Lower leg skin (tissue), 4 donors: ENCODE results near the gene ABHD15. TPM values are rescaled to one million over a fixed set of nuclear protein-coding genes. Genes with fewer than 3 reads are reported as not detected.

Source experiments
- DNase-seq, 2 donors: peaks; one replicate each; pipeline ENCODE4 v3.0.0-alpha.2; 2019; ENCODE audit warnings: low spot score in 2 of 2
- H3K4me3 ChIP-seq: fragments of 200-600 bp; sonication (generic); 2 replicates; pipeline ENCODE4 v1.5.1; 2017; ENCODE audit warnings: mild to moderate bottlenecking, low read depth; ENCODE audit not compliant: poor library complexity, severe bottlenecking
- POLR2A ChIP-seq, 2 donors: fragments of 450-650 bp; IDR thresholded peaks; one replicate each; pipeline ENCODE4 v1.6.1; 2016 to 2017; ENCODE audit warnings: antibody characterized with exemption in 2 of 2, mild to moderate bottlenecking in 1 of 2, moderate library complexity in 1 of 2
- WGBS, 2 donors: methylation state at CpG; one replicate each; pipeline ENCODE4 v1.1.5; 2018; 5-methylcytosine and 5-hydroxymethylcytosine counted together
- intact Hi-C: fragments of 100-400 bp; cut with DNase I; formaldehyde crosslinking; loops from one replicate; pipeline ENCODE4 v1.15.0; 2023; ENCODE audit warnings: low total_unique reads
- total RNA-seq, 4 donors: library from RNA; depleted of rRNA; stranded (reverse); fragments of >200 nt; gene quantifications; one replicate each; pipeline ENCODE4 v1.1.0, GENCODE V29; 2016
- TF ChIP-seq, protein P1 (sequence below), 3 donors: fragments of 450-650 bp; IDR thresholded peaks; one replicate each; pipeline ENCODE4 v1.5.1; 2016; ENCODE audit warnings: antibody characterized with exemption in 3 of 3, mild to moderate bottlenecking in 3 of 3, moderate library complexity in 2 of 3

The ABHD15 gene
- total RNA-seq, 4 donors from 2014 or later: 4.1 to 10.4 (median 7.5) TPM

DNA sequence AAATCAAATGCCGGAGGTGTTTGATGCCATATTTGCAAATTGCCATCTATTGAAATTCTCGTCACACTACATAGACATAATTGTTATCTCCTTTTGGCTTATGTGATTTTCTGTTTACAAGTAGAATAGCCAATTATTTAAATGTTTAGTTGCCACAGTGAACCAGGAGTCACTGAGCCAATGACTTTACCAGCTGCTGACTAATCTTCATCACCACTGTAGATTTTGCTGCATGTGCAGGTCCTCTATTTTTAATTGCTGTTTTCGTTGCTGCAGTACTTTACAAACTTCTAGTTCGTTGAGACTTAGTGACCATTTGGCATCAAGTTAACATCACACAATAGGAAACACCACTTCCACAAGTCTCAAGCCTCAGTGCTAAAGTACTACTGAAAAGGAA is 22.8 kb downstream of the ABHD15 start:
- intact Hi-C loops: no loop called here

DNA sequence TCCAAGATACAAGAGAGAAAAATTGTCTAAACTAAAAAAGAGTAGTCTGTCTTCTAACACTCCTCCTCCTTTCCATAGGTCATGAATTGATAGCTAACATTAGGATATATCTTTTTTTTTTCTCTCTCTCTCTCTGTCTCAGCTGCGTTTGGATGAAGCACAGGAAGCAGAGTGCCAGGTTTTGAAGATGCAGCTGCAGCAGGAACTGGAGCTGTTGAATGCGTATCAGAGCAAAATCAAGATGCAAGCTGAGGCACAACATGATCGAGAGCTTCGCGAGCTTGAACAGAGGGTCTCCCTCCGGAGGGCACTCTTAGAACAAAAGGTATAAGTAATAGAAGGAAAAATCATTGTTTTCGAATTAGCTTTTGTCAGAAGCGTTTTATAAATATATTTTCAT is 32.9 kb downstream of the ABHD15 start:
- intact Hi-C loops: no loop called here
- TF ChIP-seq, protein P1, sequence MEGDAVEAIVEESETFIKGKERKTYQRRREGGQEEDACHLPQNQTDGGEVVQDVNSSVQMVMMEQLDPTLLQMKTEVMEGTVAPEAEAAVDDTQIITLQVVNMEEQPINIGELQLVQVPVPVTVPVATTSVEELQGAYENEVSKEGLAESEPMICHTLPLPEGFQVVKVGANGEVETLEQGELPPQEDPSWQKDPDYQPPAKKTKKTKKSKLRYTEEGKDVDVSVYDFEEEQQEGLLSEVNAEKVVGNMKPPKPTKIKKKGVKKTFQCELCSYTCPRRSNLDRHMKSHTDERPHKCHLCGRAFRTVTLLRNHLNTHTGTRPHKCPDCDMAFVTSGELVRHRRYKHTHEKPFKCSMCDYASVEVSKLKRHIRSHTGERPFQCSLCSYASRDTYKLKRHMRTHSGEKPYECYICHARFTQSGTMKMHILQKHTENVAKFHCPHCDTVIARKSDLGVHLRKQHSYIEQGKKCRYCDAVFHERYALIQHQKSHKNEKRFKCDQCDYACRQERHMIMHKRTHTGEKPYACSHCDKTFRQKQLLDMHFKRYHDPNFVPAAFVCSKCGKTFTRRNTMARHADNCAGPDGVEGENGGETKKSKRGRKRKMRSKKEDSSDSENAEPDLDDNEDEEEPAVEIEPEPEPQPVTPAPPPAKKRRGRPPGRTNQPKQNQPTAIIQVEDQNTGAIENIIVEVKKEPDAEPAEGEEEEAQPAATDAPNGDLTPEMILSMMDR (IDR thresholded peaks at IDR 0.05): no peak
- no peak for TF ChIP-seq POLR2A (IDR thresholded peaks at IDR 0.05)
- DNase-seq: no peak
- no peak overlapping the region for H3K4me3 ChIP-seq
- 92 to 93% methylated on average over 8 of the region's 8 CpGs for WGBS, 2 donors

More for the DNA sequence above, 22.8 kb downstream of the ABHD15 start:
- DNase-seq: no peak
- TF ChIP-seq POLR2A (IDR thresholded peaks at IDR 0.05): no peak
- TF ChIP-seq, protein P1 (IDR thresholded peaks at IDR 0.05): no peak
- WGBS, 2 donors: 86 to 88% methylated on average over 4 of the region's 4 CpGs
- H3K4me3 ChIP-seq: no peak overlapping the region

DNA sequence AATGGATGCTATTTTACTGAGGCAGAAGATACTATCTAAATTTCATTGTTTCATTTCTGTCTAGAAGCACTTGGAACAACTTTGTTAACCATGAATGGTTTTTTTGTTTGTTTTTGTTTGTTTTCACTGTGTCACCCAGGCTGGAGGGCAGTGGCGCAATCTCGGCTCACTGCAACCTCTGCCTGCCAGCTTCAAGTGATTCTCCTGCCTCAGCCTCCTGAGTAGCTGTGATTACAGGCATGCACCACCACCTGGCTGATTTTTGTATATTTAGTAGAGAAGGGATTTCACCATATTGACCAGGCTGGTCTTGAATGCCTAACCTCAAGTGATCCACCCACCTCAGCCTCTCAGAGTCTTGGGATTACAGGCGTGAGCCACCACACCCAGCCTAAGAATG is 40.5 kb downstream of the ABHD15 start:
- no peak for DNase-seq
- 91 to 93% methylated on average over 3 of the region's 3 CpGs for WGBS, 2 donors
- no peak overlapping the region for H3K4me3 ChIP-seq
- TF ChIP-seq POLR2A (IDR thresholded peaks at IDR 0.05): no peak
- TF ChIP-seq, protein P1 (IDR thresholded peaks at IDR 0.05): no peak
- intact Hi-C loops: no loop called here

DNA sequence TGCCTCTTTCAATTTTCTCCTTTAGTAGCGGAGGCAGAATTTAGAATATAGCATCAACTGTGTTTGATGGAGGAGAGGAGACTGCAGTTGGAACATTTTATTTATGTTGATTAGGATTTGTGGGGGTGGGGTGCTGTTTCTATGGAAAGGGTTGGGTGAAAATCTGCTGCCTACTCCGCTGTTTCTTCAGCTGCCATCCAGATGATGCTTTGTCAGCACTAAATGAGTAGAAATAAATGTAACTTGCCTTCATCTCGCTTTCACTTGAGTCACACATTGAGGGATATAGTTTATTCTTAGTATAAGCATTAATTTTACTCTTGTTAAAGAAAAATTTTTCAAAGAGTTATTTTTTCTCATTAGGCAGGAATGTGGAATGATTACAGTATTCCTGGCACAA is 42.1 kb downstream of the ABHD15 start:
- 88 to 91% methylated on average over 3 of the region's 3 CpGs for WGBS, 2 donors
- TF ChIP-seq POLR2A (IDR thresholded peaks at IDR 0.05): no peak
- TF ChIP-seq, protein P1 (IDR thresholded peaks at IDR 0.05): no peak
- no peak overlapping the region for H3K4me3 ChIP-seq
- DNase-seq: no peak
- intact Hi-C loops: no loop called here

DNA sequence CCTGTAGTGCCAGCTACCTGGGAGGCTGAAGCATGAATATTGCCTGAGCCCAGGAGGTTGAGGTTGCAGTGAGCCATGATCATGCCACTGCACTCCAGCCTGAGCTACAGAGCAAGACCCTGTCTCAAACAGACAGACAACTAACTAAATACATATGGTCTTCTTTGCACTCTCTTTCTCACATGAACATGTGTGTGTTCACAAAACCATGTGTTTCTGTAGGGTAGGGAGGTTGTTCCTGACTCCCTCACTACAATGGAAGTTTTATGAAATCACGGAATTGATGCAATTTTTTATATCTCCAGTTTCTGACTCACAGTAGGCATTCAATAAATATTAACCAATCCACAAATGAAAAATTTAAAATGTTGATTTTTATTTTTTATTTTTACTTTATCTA is 48.5 kb downstream of the ABHD15 start:
- intact Hi-C loops: no loop called here
- DNase-seq: no peak
- no peak for TF ChIP-seq POLR2A (IDR thresholded peaks at IDR 0.05)
- TF ChIP-seq, protein P1 (IDR thresholded peaks at IDR 0.05): no peak
- WGBS, 2 donors: 100% methylated on average over 1 of the region's 1 CpG
- no peak overlapping the region for H3K4me3 ChIP-seq

DNA sequence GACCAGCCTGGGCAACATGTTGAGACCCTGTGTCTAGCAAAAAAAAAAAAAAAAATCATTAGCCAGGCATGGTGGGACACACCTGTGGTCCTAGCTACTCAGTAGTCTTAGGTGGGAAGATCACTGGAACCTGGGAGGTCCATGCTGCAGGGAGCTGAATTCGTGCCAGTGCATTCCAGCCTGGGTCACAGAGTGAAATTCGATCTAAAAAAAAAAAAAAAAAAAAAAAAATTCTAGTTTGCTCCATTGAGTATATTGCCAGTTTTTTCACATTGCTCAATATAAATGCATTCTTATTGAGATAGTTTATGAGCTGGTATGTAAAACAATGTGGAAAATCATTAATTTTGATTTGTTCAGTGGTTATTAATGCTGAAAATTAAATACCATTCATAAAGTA is 52.0 kb downstream of the ABHD15 start:
- intact Hi-C loops: no loop called here
- no peak for TF ChIP-seq POLR2A (IDR thresholded peaks at IDR 0.05)
- TF ChIP-seq, protein P1 (IDR thresholded peaks at IDR 0.05): no peak
- WGBS, 2 donors: 29 to 51% methylated on average over 2 of the region's 2 CpGs
- DNase-seq: no peak
- H3K4me3 ChIP-seq: no peak overlapping the region
